Activated CD8-positive, alpha-beta memory T cell treated with anti-CD3 and anti-CD28 coated beads for 36 hours (primary cell): ENCODE results near the gene PRKN. TPM values are rescaled to one million over a fixed set of nuclear protein-coding genes. Genes with fewer than 3 reads are reported as not detected.
"Not testable (repeated sequence)": the region's sequence is repeated elsewhere in the genome, so short reads cannot be mapped to it uniquely, and the experiment has no call there.

Experiments used
- CTCF ChIA-PET: fragments of 350-600 bp; sonication (Branson Sonifier 250); formaldehyde crosslinking; loops from one replicate; lab custom pipeline; 2021; ENCODE audit warnings: antibody characterized with exemption; lab: Charles Lee
- POLR2A ChIA-PET: fragments of 350-600 bp; sonication (Branson Sonifier 250); formaldehyde crosslinking; loops from one replicate; lab custom pipeline; 2021; ENCODE audit warnings: antibody characterized with exemption; lab: Charles Lee
- total RNA-seq, 2 experiments: library from RNA; stranded (reverse); gene quantifications; one replicate each; pipeline ENCODE4 v1.2.3, GENCODE V29; 2021

Gene PRKN
- total RNA-seq, 2 experiments from 2014 or later, result not detected

- ChIA-PET CTCF (no interaction called here), POLR2A (no interaction called here)
Measured at GRCh38 chr6:162683135-162683534, 44.4 kb downstream of the PRKN start.

GRCh38 chr6:162681447-162681846 is 46.1 kb downstream of the PRKN start:
- CTCF ChIA-PET, result no interaction called here
- POLR2A ChIA-PET, result no interaction called here

GRCh38 chr6:162680871-162681270 is 46.7 kb downstream of the PRKN start:
- ChIA-PET POLR2A (no interaction called here), CTCF (no interaction called here)

GRCh38 chr6:162680367-162680766 is 47.2 kb downstream of the PRKN start:
- CTCF ChIA-PET, result no interaction called here
- POLR2A ChIA-PET, result no interaction called here

GRCh38 chr6:162679681-162680080 is 47.9 kb downstream of the PRKN start:
- ChIA-PET CTCF (no interaction called here), POLR2A (no interaction called here)

GRCh38 chr6:162678896-162679295 is 48.7 kb downstream of the PRKN start:
- CTCF ChIA-PET, POLR2A ChIA-PET: not testable (repeated sequence)

GRCh38 chr6:162675503-162675902 is 52.1 kb downstream of the PRKN start:
- ChIA-PET CTCF (no interaction called here), POLR2A (no interaction called here)

- ChIA-PET CTCF (no interaction called here), POLR2A (no interaction called here)
Measured at GRCh38 chr6:162674452-162674851, 53.1 kb downstream of the PRKN start.

GRCh38 chr6:162671580-162672165 is 55.9 kb downstream of the PRKN start:
- POLR2A ChIA-PET, result no interaction called here

GRCh38 chr6:162670345-162670744 is 57.2 kb downstream of the PRKN start:
- POLR2A ChIA-PET, result no interaction called here
- CTCF ChIA-PET, result no interaction called here

More at GRCh38 chr6:162671580-162672165, 55.9 kb downstream of the PRKN start:
- CTCF ChIA-PET, result no interaction called here

GRCh38 chr6:162666246-162666645 is 61.3 kb downstream of the PRKN start:
- POLR2A ChIA-PET, result no interaction called here

GRCh38 chr6:162653808-162654207 is 73.8 kb downstream of the PRKN start:
- ChIA-PET CTCF (no interaction called here), POLR2A (no interaction called here)

More at GRCh38 chr6:162666246-162666645, 61.3 kb downstream of the PRKN start:
- CTCF ChIA-PET, result no interaction called here

- POLR2A ChIA-PET, result no interaction called here
- CTCF ChIA-PET, result no interaction called here
Measured at GRCh38 chr6:162651505-162651904, 76.1 kb downstream of the PRKN start.

- ChIA-PET POLR2A (no interaction called here), CTCF (no interaction called here)
Measured at GRCh38 chr6:162649271-162649670, 78.3 kb downstream of the PRKN start.

- ChIA-PET POLR2A (no interaction called here), CTCF (no interaction called here)
Measured at GRCh38 chr6:162644153-162644552, 83.4 kb downstream of the PRKN start.

GRCh38 chr6:162640756-162641155 is 86.8 kb downstream of the PRKN start:
- ChIA-PET CTCF (no interaction called here), POLR2A (no interaction called here)

- ChIA-PET CTCF (no interaction called here), POLR2A (no interaction called here)
Measured at GRCh38 chr6:162639951-162640350, 87.6 kb downstream of the PRKN start.

- CTCF ChIA-PET, result interaction anchor here (0.7 kb wide), 1 partner anchor 834 kb away, joined by 3 read pairs; no protein-coding TSS in a partner anchor
- POLR2A ChIA-PET, result no interaction called here
Measured at GRCh38 chr6:162638931-162639574, 88.5 kb downstream of the PRKN start.

GRCh38 chr6:162637317-162637716 is 90.2 kb downstream of the PRKN start:
- ChIA-PET CTCF (no interaction called here), POLR2A (no interaction called here)

GRCh38 chr6:162636167-162636566 is 91.4 kb downstream of the PRKN start:
- CTCF ChIA-PET, result no interaction called here

GRCh38 chr6:162631546-162631945 is 96.0 kb downstream of the PRKN start:
- ChIA-PET POLR2A (no interaction called here), CTCF (no interaction called here)

More at GRCh38 chr6:162636167-162636566, 91.4 kb downstream of the PRKN start:
- POLR2A ChIA-PET, result no interaction called here
